ENCODE measurements around the gene SPDL1. TPM values are rescaled to one million over a fixed set of nuclear protein-coding genes. Genes with fewer than 3 reads are reported as not detected.
A peak's percentile ranks its signal among the peaks of the same experiment; 100 is the strongest.

SPDL1 gene
- total RNA-seq, 1 donor: 43.7 TPM

- peak; percentile 90 for TF ChIP-seq CTCF (IDR thresholded peaks at IDR 0.05; ENCODE audit: insufficient read depth, low read length)
- DNase-seq (ENCODE audit: low read depth): peak; percentile 81
- H3K4me3 ChIP-seq (ENCODE audit: low read depth, low read length): no peak overlapping the region
Measured at GRCh38 chr5:169581580-169582227, 1.9 kb upstream of the SPDL1 start.

- no peak for DNase-seq (ENCODE audit: low read depth)
- H3K4me3 ChIP-seq (ENCODE audit: low read depth, low read length): peak overlapping the region; percentile 66
- TF ChIP-seq CTCF (IDR thresholded peaks at IDR 0.05; ENCODE audit: insufficient read depth, low read length): no peak
Measured at GRCh38 chr5:169583101-169583423, 511 bp upstream of the SPDL1 start.

GRCh38 chr5:169584998-169585451 is 1.5 kb downstream of the SPDL1 start:
- no peak for DNase-seq (ENCODE audit: low read depth)
- no peak for TF ChIP-seq CTCF (IDR thresholded peaks at IDR 0.05; ENCODE audit: insufficient read depth, low read length)
- H3K4me3 ChIP-seq (ENCODE audit: low read depth, low read length): peak overlapping the region; percentile 76

- no peak overlapping the region for H3K4me3 ChIP-seq (ENCODE audit: low read depth, low read length)
- TF ChIP-seq CTCF (IDR thresholded peaks at IDR 0.05; ENCODE audit: insufficient read depth, low read length): no peak
- no peak for DNase-seq (ENCODE audit: low read depth)
Measured at GRCh38 chr5:169590602-169591001, 7.0 kb downstream of the SPDL1 start.

GRCh38 chr5:169591636-169592035 is 8.1 kb downstream of the SPDL1 start:
- no peak overlapping the region for H3K4me3 ChIP-seq (ENCODE audit: low read depth, low read length)
- peak; percentile 81 for DNase-seq (ENCODE audit: low read depth)
- no peak for TF ChIP-seq CTCF (IDR thresholded peaks at IDR 0.05; ENCODE audit: insufficient read depth, low read length)

- no peak for DNase-seq (ENCODE audit: low read depth)
- H3K4me3 ChIP-seq (ENCODE audit: low read depth, low read length): no peak overlapping the region
- no peak for TF ChIP-seq CTCF (IDR thresholded peaks at IDR 0.05; ENCODE audit: insufficient read depth, low read length)
Measured at GRCh38 chr5:169592937-169593650, 9.5 kb downstream of the SPDL1 start.
